Measurements from ENCODE around the gene RADIL.

GRCh38 chr7:4888161-4888560 is 4.6 kb upstream of the RADIL start:
- TF ChIP-seq EZH2 (IDR thresholded peaks at IDR 0.05; ENCODE audit: borderline replicate concordance, insufficient read depth, low read depth, low read length, poor library complexity, severe bottlenecking) (no peak), CTCF (IDR thresholded peaks at IDR 0.05) (no peak)
